ENCODE results near the gene RBM3. TPM values are rescaled to one million over a fixed set of nuclear protein-coding genes. Genes with fewer than 3 reads are reported as not detected.

RBM3 gene
- total and polyA plus RNA-seq, 10 of the 15 experiments (the other 5 are each of a cell fraction or from before 2014, with no cell fraction given), result 170 to 467 (median 259) TPM

- SMC1A ChIA-PET (ENCODE audit: uncharacterized antibody, unreplicated experiment), result no interaction called here
- no peaks in the 10 kb centered on the region for H4K20me1 ChIP-seq (ENCODE audit: control insufficient read depth, insufficient read depth)
- POLR2A ChIA-PET, result no interaction called here
- FAIRE-seq (no peak), ATAC-seq (no peak), DNase-seq (ENCODE audit: low read depth, low spot score) (no peak)
- H3K36me3 ChIP-seq (ENCODE audit: control insufficient read depth in 2 of 2, insufficient read depth in 2 of 2, low read length in 1 of 2), result no peaks in the 10 kb centered on the region
- no peaks in the 10 kb centered on the region for H3K79me2 ChIP-seq (ENCODE audit: control insufficient read depth, insufficient read depth, low read length)
- RAD21 ChIA-PET (ENCODE audit: unreplicated experiment), result no interaction called here
- in situ Hi-C loops (cut with MboI), result no loop called here
- WGBS (ENCODE audit: insufficient coverage, insufficient replicate concordance, low lambda C conversion rate, missing lambda C conversion rate), result 65% methylated on average over 17 of the region's 17 CpGs
- H3K9ac ChIP-seq (ENCODE audit: control insufficient read depth, insufficient read depth, low read length), result no peak overlapping the region
- no peaks in the 10 kb centered on the region; the same call in 2 of the 3 replicates for H3K9me3 ChIP-seq (replicated peaks; ENCODE audit: control insufficient read depth, insufficient read depth, low read length)
- CTCF ChIA-PET, result no interaction called here
- H2AFZ ChIP-seq (ENCODE audit: control insufficient read depth, low read depth, low read length), result no peak overlapping the region
- intact Hi-C loops (cut with micrococcal nuclease; ENCODE audit: unreplicated experiment), result no loop called here
- H3K4me1 ChIP-seq (ENCODE audit: control insufficient read depth, insufficient read depth, low read length), result no peaks in the 10 kb centered on the region
- H3K27me3 ChIP-seq (replicated peaks in 1 of 2; ENCODE audit: control insufficient read depth in 2 of 2, insufficient read depth in 2 of 2, low read length in 1 of 2), result no peaks in the 10 kb centered on the region
- no peak overlapping the region for H3K4me3 ChIP-seq
- BruUV-seq (replicated peaks), result no TSS peak
- H3K27ac ChIP-seq (ENCODE audit: control insufficient read depth, insufficient read depth), result no peak overlapping the region
- no peak overlapping the region for H3K4me2 ChIP-seq (ENCODE audit: control insufficient read depth, insufficient read depth)
- no peak for TF ChIP-seq IRF5 (IDR thresholded peaks at IDR 0.05; ENCODE audit: borderline replicate concordance)
- TF ChIP-seq KLF5 (IDR thresholded peaks at IDR 0.05; ENCODE audit: partially characterized antibody), result no peak
- TF ChIP-seq ATF2 (IDR thresholded peaks at IDR 0.05; ENCODE audit: low read length), result no peak
- no peak for TF ChIP-seq NR2F1 (conservative IDR thresholded peaks at IDR 0.05)
- TF ChIP-seq SUPT20H (IDR thresholded peaks at IDR 0.05; ENCODE audit: borderline replicate concordance, control insufficient read depth, low read depth, low read length), result no peak
- TF ChIP-seq PKNOX1 (IDR thresholded peaks at IDR 0.05), result no peak
Observed at GRCh38 chrX:48601741-48602394, 27.6 kb downstream of the RBM3 start.
